Stimulated activated CD8-positive, alpha-beta memory T cell treated with anti-CD3 and anti-CD28 coated beads, Interleukin-4, amount 100 ng/mL, for 24 hours (primary cell): Measurements from ENCODE around the gene SHE.

ENCODE experiments used
- DNase-seq: peaks from one replicate; pipeline ENCODE4 v3.0.0-alpha.2; 2020; ENCODE audit warnings: low read depth

Gene SHE

GRCh38 chr1:154446292-154446691 is 55.9 kb downstream of the SHE start:
- no peak for DNase-seq

- DNase-seq, result peak; percentile 33
Measured at GRCh38 chr1:154445040-154445472, 57.2 kb downstream of the SHE start.

- no peak for DNase-seq
Measured at GRCh38 chr1:154443274-154444013, 58.8 kb downstream of the SHE start.

GRCh38 chr1:154442006-154442740 is 60.0 kb downstream of the SHE start:
- DNase-seq, result no peak

- DNase-seq, result no peak
Measured at GRCh38 chr1:154441241-154441888, 60.8 kb downstream of the SHE start.

- DNase-seq, result no peak
Measured at GRCh38 chr1:154440036-154440804, 62.0 kb downstream of the SHE start.

GRCh38 chr1:154436433-154436832 is 65.8 kb downstream of the SHE start:
- no peak for DNase-seq

- DNase-seq, result no peak
Measured at GRCh38 chr1:154435599-154436200, 66.5 kb downstream of the SHE start.

- DNase-seq, result no peak
Measured at GRCh38 chr1:154434346-154435085, 67.7 kb downstream of the SHE start.

GRCh38 chr1:154433161-154433764 is 68.9 kb downstream of the SHE start:
- DNase-seq, result no peak

GRCh38 chr1:154431586-154432373 is 70.4 kb downstream of the SHE start:
- peak; percentile 37 for DNase-seq

- DNase-seq, result no peak
Measured at GRCh38 chr1:154430903-154431302, 71.3 kb downstream of the SHE start.

- no peak for DNase-seq
Measured at GRCh38 chr1:154429841-154430611, 72.2 kb downstream of the SHE start.
